ENCODE results near the gene PRRC2B.

The PRRC2B gene

GRCh38 chr9:131521822-131522221 lies 127.9 kb downstream of the PRRC2B start:
- DNase-seq, result no peak

- no peak for DNase-seq
These were observed 128.6 kb downstream of the PRRC2B start for GRCh38 chr9:131522257-131523085.

- DNase-seq, result no peak
These were observed 129.2 kb downstream of the PRRC2B start for GRCh38 chr9:131523086-131523388.

GRCh38 chr9:131523451-131524435 lies 129.9 kb downstream of the PRRC2B start:
- DNase-seq, result no peak

GRCh38 chr9:131524665-131525315 lies 130.9 kb downstream of the PRRC2B start:
- DNase-seq, result no peak

- DNase-seq, result no peak
These were observed 132.0 kb downstream of the PRRC2B start for GRCh38 chr9:131525643-131526565.

- no peak for DNase-seq
These were observed 134.3 kb downstream of the PRRC2B start for GRCh38 chr9:131528186-131528585.

- DNase-seq, result no peak
These were observed 135.1 kb downstream of the PRRC2B start for GRCh38 chr9:131528886-131529505.

GRCh38 chr9:131529597-131530545 lies 136.0 kb downstream of the PRRC2B start:
- DNase-seq, result no peak

GRCh38 chr9:131530546-131530919 lies 136.6 kb downstream of the PRRC2B start:
- no peak for DNase-seq

GRCh38 chr9:131530920-131531832 lies 137.3 kb downstream of the PRRC2B start, which contains the start of gene UCK1:
Gene UCK1 (minus strand): TSS chr9:131531263. CDS start chr9:131531174, 89 bp downstream.
- DNase-seq, result peak; percentile 73 to 77

- peak in 1 of 2 donors; percentile 28 for DNase-seq
These were observed 140.9 kb downstream of the PRRC2B start for GRCh38 chr9:131534721-131535237.

- DNase-seq, result no peak
These were observed 144.1 kb downstream of the PRRC2B start for GRCh38 chr9:131537946-131538345.

- peak; percentile 25 to 51 for DNase-seq
These were observed 145.5 kb downstream of the PRRC2B start for GRCh38 chr9:131539223-131539923.

GRCh38 chr9:131543141-131543540 lies 149.3 kb downstream of the PRRC2B start:
- no peak for DNase-seq

GRCh38 chr9:131545003-131545785 lies 151.3 kb downstream of the PRRC2B start, which contains the start of gene PRRT1B:
Gene PRRT1B (plus strand): TSS chr9:131545523. CDS start chr9:131545616, 93 bp downstream.
- DNase-seq, result no peak

GRCh38 chr9:131545786-131546335 lies 152.0 kb downstream of the PRRC2B start:
- no peak for DNase-seq

All from CD4-positive, alpha-beta T cell treated with Interleukin-4 for 1 hour (primary cell).